Measurements from ENCODE around the gene STAT5B. TPM values are rescaled to one million over a fixed set of nuclear protein-coding genes. Genes with fewer than 3 reads are reported as not detected.

The STAT5B gene
- total and polyA plus RNA-seq, 4 experiments from 2014 or later: 91.3 to 261 (median 195) TPM

GRCh38 chr17:42163696-42164407, 112.3 kb downstream of the STAT5B start:
- Histone ChIP-seq H3K36me3 (ENCODE audit: insufficient read depth, low read length) (no peaks in the 10 kb centered on the region), H3K27ac (ENCODE audit: low read depth, low read length) (no peak overlapping the region), H3K4me1 (ENCODE audit: insufficient read depth, low read length) (no peaks in the 10 kb centered on the region), H3K9me3 (ENCODE audit: control insufficient read depth in 1 of 2, low read length in 2 of 2) (no peaks in the 10 kb centered on the region), H3K4me3 (ENCODE audit: low read length in 2 of 2) (no peak overlapping the region), H3K27me3 (ENCODE audit: insufficient read depth, low read length) (no peaks in the 10 kb centered on the region)
- no peaks in the 10 kb centered on the region for H3K27me3 Mint-ChIP-seq
- no peak for DNase-seq
- ChIA-PET POLR2A (ENCODE audit: partially characterized antibody) (no interaction called here), CTCF (ENCODE audit: partially characterized antibody) (interaction anchor here (0.7 kb wide), 1 partner anchor 18 kb away, joined by 3 read pairs; no protein-coding TSS in a partner anchor)
- no peaks in the 10 kb centered on the region for H3K4me1 Mint-ChIP-seq
- H3K4me3 Mint-ChIP-seq: no peak overlapping the region
- no peaks in the 10 kb centered on the region for H3K36me3 Mint-ChIP-seq
- intact Hi-C loops (cut with micrococcal nuclease): no loop called here
- H3K9me3 Mint-ChIP-seq: peaks cover 0 to 1% (median 0%) of the 10 kb centered on the region in 8 donors
- H3K27ac Mint-ChIP-seq: peak overlapping the region in 3 of 7 donors; percentile 8 to 81 (median 60)

GRCh38 chr17:42163113-42163512, 113.1 kb downstream of the STAT5B start:
- no peak overlapping the region for H3K27ac Mint-ChIP-seq

DNA sequence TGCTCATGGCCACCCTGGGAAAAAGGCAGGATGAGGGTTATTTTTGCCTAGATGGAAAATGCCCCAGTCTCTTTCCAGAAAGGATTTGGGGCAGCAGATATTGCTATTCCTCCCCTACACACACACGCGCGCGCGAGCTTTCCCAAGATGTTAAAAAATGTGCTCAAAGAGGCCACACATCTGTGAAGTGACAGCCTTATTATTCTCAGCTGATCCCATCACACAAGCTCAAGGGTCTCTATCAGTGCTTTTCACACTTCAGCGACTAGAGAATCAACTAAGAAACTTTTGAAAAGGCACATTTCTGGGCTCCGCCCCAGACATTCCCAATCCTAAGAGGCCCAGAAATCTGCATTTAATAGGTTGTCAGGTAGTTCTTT, 115.7 kb downstream of the STAT5B start:
- ChIA-PET POLR2A (ENCODE audit: partially characterized antibody) (no interaction called here), CTCF (ENCODE audit: partially characterized antibody) (no interaction called here)
- no peaks in the 10 kb centered on the region for H3K36me3 ChIP-seq (ENCODE audit: insufficient read depth, low read length)
- peaks cover 0 to 9% (median 0%) of the 10 kb centered on the region in 8 donors for H3K9me3 Mint-ChIP-seq
- no peaks in the 10 kb centered on the region for H3K27me3 ChIP-seq (ENCODE audit: insufficient read depth, low read length)
- H3K9me3 ChIP-seq (ENCODE audit: control insufficient read depth in 1 of 2, low read length in 2 of 2): no peaks in the 10 kb centered on the region
- H3K27me3 Mint-ChIP-seq: no peaks in the 10 kb centered on the region
- no peak for DNase-seq
- H3K36me3 Mint-ChIP-seq: no peaks in the 10 kb centered on the region
- no peak overlapping the region for H3K4me3 ChIP-seq (ENCODE audit: low read length in 2 of 2)
- H3K4me1 Mint-ChIP-seq: peaks cover 0 to 6% (median 1%) of the 10 kb centered on the region in 4 donors
- no peak overlapping the region for H3K27ac ChIP-seq (ENCODE audit: low read depth, low read length)
- no peak overlapping the region for H3K4me3 Mint-ChIP-seq
- peaks cover 3% of the 10 kb centered on the region for H3K4me1 ChIP-seq (ENCODE audit: insufficient read depth, low read length)
- intact Hi-C loops (cut with micrococcal nuclease): no loop called here
- H3K27ac Mint-ChIP-seq: no peak overlapping the region

More at GRCh38 chr17:42163113-42163512, 113.1 kb downstream of the STAT5B start:
- H3K4me1 Mint-ChIP-seq: no peaks in the 10 kb centered on the region
- POLR2A ChIA-PET (ENCODE audit: partially characterized antibody): no interaction called here
- H3K4me3 Mint-ChIP-seq: no peak overlapping the region
- no peaks in the 10 kb centered on the region for H3K27me3 Mint-ChIP-seq
- H3K36me3 Mint-ChIP-seq: no peaks in the 10 kb centered on the region
- no peaks in the 10 kb centered on the region for H3K27me3 ChIP-seq (ENCODE audit: insufficient read depth, low read length)
- DNase-seq: no peak
- H3K9me3 Mint-ChIP-seq: peaks cover 0 to 1% (median 0%) of the 10 kb centered on the region in 8 donors
- H3K4me3 ChIP-seq (ENCODE audit: low read length in 2 of 2): no peak overlapping the region
- H3K27ac ChIP-seq (ENCODE audit: low read depth, low read length): no peak overlapping the region
- no peaks in the 10 kb centered on the region for H3K4me1 ChIP-seq (ENCODE audit: insufficient read depth, low read length)
- no peaks in the 10 kb centered on the region for H3K36me3 ChIP-seq (ENCODE audit: insufficient read depth, low read length)
- CTCF ChIA-PET (ENCODE audit: partially characterized antibody): no interaction called here
- intact Hi-C loops (cut with micrococcal nuclease): no loop called here
- H3K9me3 ChIP-seq (ENCODE audit: control insufficient read depth in 1 of 2, low read length in 2 of 2): no peaks in the 10 kb centered on the region

- Histone ChIP-seq H3K9me3 (ENCODE audit: control insufficient read depth in 1 of 2, low read length in 2 of 2) (no peaks in the 10 kb centered on the region), H3K36me3 (ENCODE audit: insufficient read depth, low read length) (no peaks in the 10 kb centered on the region), H3K4me3 (ENCODE audit: low read length in 2 of 2) (no peak overlapping the region), H3K27me3 (ENCODE audit: insufficient read depth, low read length) (no peaks in the 10 kb centered on the region), H3K4me1 (ENCODE audit: insufficient read depth, low read length) (peaks cover 7% of the 10 kb centered on the region), H3K27ac (ENCODE audit: low read depth, low read length) (no peak overlapping the region)
- Mint-ChIP-seq H3K9me3 (peaks cover 0 to 9% (median 0%) of the 10 kb centered on the region in 8 donors), H3K4me1 (peaks cover under 1 to 9% (median 3%) of the 10 kb centered on the region in 4 donors), H3K27me3 (no peaks in the 10 kb centered on the region), H3K27ac (no peak overlapping the region), H3K36me3 (peaks cover 0 to under 1% of the 10 kb centered on the region in 2 donors), H3K4me3 (no peak overlapping the region)
- POLR2A ChIA-PET (ENCODE audit: partially characterized antibody): no interaction called here
- DNase-seq: no peak
- CTCF ChIA-PET (ENCODE audit: partially characterized antibody): no interaction called here
- intact Hi-C loops (cut with micrococcal nuclease): no loop called here
Measured at GRCh38 chr17:42159796-42160530, 116.2 kb downstream of the STAT5B start.

- Mint-ChIP-seq H3K4me1 (peaks cover 24 to 46% (median 35%) of the 10 kb centered on the region in 4 donors), H3K9me3 (peaks cover 0 to 9% (median 0%) of the 10 kb centered on the region in 8 donors), H3K27me3 (no peaks in the 10 kb centered on the region), H3K36me3 (peaks cover 4 to 18% of the 10 kb centered on the region in 2 donors), H3K4me3 (peak overlapping the region; percentile 63 to 96 (median 90)), H3K27ac (peak overlapping the region in 5 of 7 donors; percentile 3 to 95 (median 56))
- Histone ChIP-seq H3K36me3 (ENCODE audit: insufficient read depth, low read length) (peaks cover 7% of the 10 kb centered on the region), H3K4me3 (ENCODE audit: low read length in 2 of 2) (peak overlapping the region in 1 of 2 donors; percentile 41), H3K4me1 (ENCODE audit: insufficient read depth, low read length) (peaks cover 41% of the 10 kb centered on the region), H3K27ac (ENCODE audit: low read depth, low read length) (peak overlapping the region; percentile 96), H3K9me3 (ENCODE audit: control insufficient read depth in 1 of 2, low read length in 2 of 2) (no peaks in the 10 kb centered on the region), H3K27me3 (ENCODE audit: insufficient read depth, low read length) (no peaks in the 10 kb centered on the region)
- intact Hi-C loops (cut with micrococcal nuclease): loop anchor here (1.0 to 2.0 kb wide), 6 partner anchors 26 to 236 kb away; partner anchors contain the start of genes CNP, DHX58, GHDC and KCNH4
- no peak for DNase-seq
- ChIA-PET CTCF (ENCODE audit: partially characterized antibody) (interaction anchor here (0.6 to 3.1 kb wide), 2 partner anchors 26 to 37 kb away, joined by 3 to 10 read pairs; partner anchors contain the start of gene KCNH4), POLR2A (ENCODE audit: partially characterized antibody) (interaction anchor here (0.7 to 1.8 kb wide), 6 partner anchors 28 to 409 kb away, joined by 3 to 8 read pairs (median 3); partner anchors contain the start of genes CNP and GHDC)
Measured at GRCh38 chr17:42155614-42156045, 120.6 kb downstream of the STAT5B start.

GRCh38 chr17:42153919-42154742, 122.1 kb downstream of the STAT5B start:
- Mint-ChIP-seq H3K4me1 (peaks cover 24 to 49% (median 37%) of the 10 kb centered on the region in 4 donors), H3K4me3 (peak overlapping the region; percentile 89 to 98 (median 94)), H3K27ac (peak overlapping the region; percentile 82 to 98 (median 96)), H3K36me3 (peaks cover 4 to 20% of the 10 kb centered on the region in 2 donors), H3K9me3 (peaks cover 0 to 8% (median 0%) of the 10 kb centered on the region in 8 donors), H3K27me3 (no peaks in the 10 kb centered on the region)
- ChIA-PET CTCF (ENCODE audit: partially characterized antibody) (interaction anchor here (0.8 to 1.1 kb wide), 2 partner anchors 134 to 136 kb away, joined by 4 to 5 read pairs; partner anchors contain the start of genes DNAJC7 and NKIRAS2), POLR2A (ENCODE audit: partially characterized antibody) (interaction anchor here (0.6 to 2.0 kb wide), 14 partner anchors 9 to 844 kb away, joined by 3 to 7 read pairs (median 3); partner anchors contain the start of genes DHX58, GHDC, HCRT and KAT2A)
- no peak for DNase-seq
- no peaks in the 10 kb centered on the region for H3K27me3 ChIP-seq (ENCODE audit: insufficient read depth, low read length)
- peaks cover 7% of the 10 kb centered on the region for H3K36me3 ChIP-seq (ENCODE audit: insufficient read depth, low read length)
- H3K4me3 ChIP-seq (ENCODE audit: low read length in 2 of 2): peak overlapping the region; percentile 86 to 96
- no peaks in the 10 kb centered on the region for H3K9me3 ChIP-seq (ENCODE audit: control insufficient read depth in 1 of 2, low read length in 2 of 2)
- H3K4me1 ChIP-seq (ENCODE audit: insufficient read depth, low read length): peaks cover 42% of the 10 kb centered on the region
- H3K27ac ChIP-seq (ENCODE audit: low read depth, low read length): peak overlapping the region; percentile 96
- intact Hi-C loops (cut with micrococcal nuclease): loop anchor here (2.0 kb wide), 1 partner anchor 41 kb away; the partner anchor contains the start of gene DHX58
